Upper lobe of left lung (tissue), 4 donors: ENCODE data around the gene COL11A2.

Experiments
- EP300 ChIP-seq, 4 donors: sonication (generic); formaldehyde crosslinking; IDR thresholded peaks; one replicate each; pipeline ENCODE4 v1.5.1; 2017; ENCODE audit warnings: antibody characterized with exemption in 4 of 4, control low read depth in 2 of 4
- POLR2A ChIP-seq, 4 donors: fragments of 450-650 bp; IDR thresholded peaks; one replicate each; pipeline ENCODE4 v1.5.1; 2016 to 2017; ENCODE audit warnings: antibody characterized with exemption in 4 of 4, mild to moderate bottlenecking in 2 of 4
- TF ChIP-seq, protein P1 (sequence below), 6 experiments: fragments of 450-650 bp in 4 of 6; fragments of 200-600 bp in 2 of 6; sonication (generic) in 2 of 6; IDR thresholded peaks; one replicate each; pipeline ENCODE4 v1.5.1; 2016 to 2019; ENCODE audit warnings: antibody characterized with exemption in 6 of 6

GRCh38 chr6:33205191-33206026 lies 13.1 kb upstream of the COL11A2 start:
- TF ChIP-seq, protein P1, sequence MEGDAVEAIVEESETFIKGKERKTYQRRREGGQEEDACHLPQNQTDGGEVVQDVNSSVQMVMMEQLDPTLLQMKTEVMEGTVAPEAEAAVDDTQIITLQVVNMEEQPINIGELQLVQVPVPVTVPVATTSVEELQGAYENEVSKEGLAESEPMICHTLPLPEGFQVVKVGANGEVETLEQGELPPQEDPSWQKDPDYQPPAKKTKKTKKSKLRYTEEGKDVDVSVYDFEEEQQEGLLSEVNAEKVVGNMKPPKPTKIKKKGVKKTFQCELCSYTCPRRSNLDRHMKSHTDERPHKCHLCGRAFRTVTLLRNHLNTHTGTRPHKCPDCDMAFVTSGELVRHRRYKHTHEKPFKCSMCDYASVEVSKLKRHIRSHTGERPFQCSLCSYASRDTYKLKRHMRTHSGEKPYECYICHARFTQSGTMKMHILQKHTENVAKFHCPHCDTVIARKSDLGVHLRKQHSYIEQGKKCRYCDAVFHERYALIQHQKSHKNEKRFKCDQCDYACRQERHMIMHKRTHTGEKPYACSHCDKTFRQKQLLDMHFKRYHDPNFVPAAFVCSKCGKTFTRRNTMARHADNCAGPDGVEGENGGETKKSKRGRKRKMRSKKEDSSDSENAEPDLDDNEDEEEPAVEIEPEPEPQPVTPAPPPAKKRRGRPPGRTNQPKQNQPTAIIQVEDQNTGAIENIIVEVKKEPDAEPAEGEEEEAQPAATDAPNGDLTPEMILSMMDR (IDR thresholded peaks at IDR 0.05) = no peak
- TF ChIP-seq EP300 (IDR thresholded peaks at IDR 0.05) (no peak), POLR2A (IDR thresholded peaks at IDR 0.05) (no peak)
